Neural progenitor cell (in vitro differentiated cells): ENCODE results near the gene HIPK2.

Source experiments
- EZH2 ChIP-seq: fragments of 200-600 bp; sonication (generic); IDR thresholded peaks from 2 replicates; pipeline ENCODE4 v1.6.1; 2017; ENCODE audit warnings: antibody characterized with exemption, mild to moderate bottlenecking, moderate library complexity
- TF ChIP-seq, protein P1 (sequence below): fragments of 200-600 bp; sonication (generic); IDR thresholded peaks from 2 replicates; pipeline ENCODE4 v1.5.1; 2017; ENCODE audit warnings: antibody characterized with exemption, mild to moderate bottlenecking

DNA sequence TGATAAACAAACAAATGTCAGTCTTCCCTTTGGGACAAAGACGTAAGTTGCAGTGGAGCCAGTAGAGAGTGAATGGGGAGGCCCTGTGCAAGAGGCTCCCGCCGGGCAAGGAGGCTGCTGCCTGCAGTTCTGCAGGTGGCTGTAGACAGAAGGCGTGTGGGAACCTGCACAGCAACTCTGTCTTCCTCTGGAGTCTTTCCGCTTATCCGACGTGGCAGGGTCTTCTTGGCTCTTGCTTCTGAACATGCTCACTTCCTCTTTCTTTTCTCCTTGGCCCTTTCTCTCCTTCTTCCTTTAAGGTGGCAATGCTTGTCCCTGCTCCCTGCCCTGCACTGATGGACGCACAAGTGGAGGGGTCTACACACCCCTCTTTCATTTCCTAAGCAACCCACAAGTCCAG, 122.5 kb downstream of the HIPK2 start:
- TF ChIP-seq, protein P1, sequence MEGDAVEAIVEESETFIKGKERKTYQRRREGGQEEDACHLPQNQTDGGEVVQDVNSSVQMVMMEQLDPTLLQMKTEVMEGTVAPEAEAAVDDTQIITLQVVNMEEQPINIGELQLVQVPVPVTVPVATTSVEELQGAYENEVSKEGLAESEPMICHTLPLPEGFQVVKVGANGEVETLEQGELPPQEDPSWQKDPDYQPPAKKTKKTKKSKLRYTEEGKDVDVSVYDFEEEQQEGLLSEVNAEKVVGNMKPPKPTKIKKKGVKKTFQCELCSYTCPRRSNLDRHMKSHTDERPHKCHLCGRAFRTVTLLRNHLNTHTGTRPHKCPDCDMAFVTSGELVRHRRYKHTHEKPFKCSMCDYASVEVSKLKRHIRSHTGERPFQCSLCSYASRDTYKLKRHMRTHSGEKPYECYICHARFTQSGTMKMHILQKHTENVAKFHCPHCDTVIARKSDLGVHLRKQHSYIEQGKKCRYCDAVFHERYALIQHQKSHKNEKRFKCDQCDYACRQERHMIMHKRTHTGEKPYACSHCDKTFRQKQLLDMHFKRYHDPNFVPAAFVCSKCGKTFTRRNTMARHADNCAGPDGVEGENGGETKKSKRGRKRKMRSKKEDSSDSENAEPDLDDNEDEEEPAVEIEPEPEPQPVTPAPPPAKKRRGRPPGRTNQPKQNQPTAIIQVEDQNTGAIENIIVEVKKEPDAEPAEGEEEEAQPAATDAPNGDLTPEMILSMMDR, result no peak
- no peak for TF ChIP-seq EZH2
